Endothelial cell of umbilical vein (primary cell): ENCODE results near the gene GPR34. TPM values are rescaled to one million over a fixed set of nuclear protein-coding genes. Genes with fewer than 3 reads are reported as not detected.

ENCODE experiments used
- BruUV-seq: library from RNA; stranded (reverse); fragments of 400-500 nt; replicated peaks from 2 replicates; lab custom pipeline; 2021; lab: Mats Ljungman, UMichigan
- CTCF ChIA-PET: fragments of 300-600, 350-600 bp; sonication (Branson Sonifier 250); formaldehyde crosslinking; loops from one replicate; lab custom pipeline; 2021; ENCODE audit warnings: antibody characterized with exemption, inconsistent platforms; lab: Charles Lee
- POLR2A ChIA-PET: fragments of 300-600, 350-600 bp; sonication (Branson Sonifier 250); formaldehyde crosslinking; loops from one replicate; lab custom pipeline; 2021; ENCODE audit warnings: antibody characterized with exemption, inconsistent platforms; lab: Charles Lee
- DNase-seq: peaks from one replicate; pipeline ENCODE4 v3.0.0-alpha.2; 2011; ENCODE audit warnings: low read depth, low spot score
- FAIRE-seq: peaks from 2 replicates; lab custom pipeline; 2011; peaks lifted over from hg19 to GRCh38; lab: Jason Lieb, UNC
- H2AFZ ChIP-seq: 2 replicates; pipeline ENCODE4 v1.6.0; 2012; ENCODE audit warnings: low read depth, low read length, control low read depth, inconsistent platforms
- H3K27ac ChIP-seq: 2 replicates; pipeline ENCODE4 v1.5.1; 2011; ENCODE audit warnings: low read depth, mild to moderate bottlenecking, control low read depth, low read length, moderate library complexity; ENCODE audit not compliant: insufficient read depth
- H3K27me3 ChIP-seq, 2 experiments: 2 replicates each; pipeline versions ENCODE4 v1.6.0 to v1.6.1; 2011; ENCODE audit warnings: low read length in 2 of 2, mixed read lengths in 1 of 2; ENCODE audit not compliant: control insufficient read depth in 2 of 2, insufficient read depth in 2 of 2
- H3K36me3 ChIP-seq, 2 experiments: 2 replicates in 1 of 2; 3 replicates in 1 of 2; pipeline ENCODE4 v1.5.1; 2011; ENCODE audit warnings: low read length in 2 of 2, mild to moderate bottlenecking in 1 of 2, moderate library complexity in 1 of 2; ENCODE audit not compliant: control insufficient read depth in 2 of 2, insufficient read depth in 2 of 2; ENCODE audit errors: extremely low read depth in 1 of 2
- H3K4me1 ChIP-seq: 3 replicates; pipeline ENCODE4 v1.5.1; 2011; ENCODE audit warnings: mild to moderate bottlenecking, low read length; ENCODE audit not compliant: control insufficient read depth, insufficient read depth; ENCODE audit errors: extremely low read depth
- H3K4me2 ChIP-seq: 2 replicates; pipeline ENCODE4 v1.6.1; 2011; ENCODE audit warnings: low read length, control low read depth, mixed read lengths; ENCODE audit not compliant: insufficient read depth
- H3K4me3 ChIP-seq, 3 experiments: fragments of 200-600 bp in 1 of 3; sonication (generic), shearing (Covaris generic) in 1 of 3; replicated peaks in 1 of 3; 2 replicates each; pipeline ENCODE4 v1.5.1; 2011 to 2016; ENCODE audit warnings: control low read depth in 3 of 3, low read length in 3 of 3, mild to moderate bottlenecking in 2 of 3, inconsistent platforms in 1 of 3, low read depth in 1 of 3, moderate library complexity in 1 of 3; ENCODE audit not compliant: insufficient read depth in 1 of 3
- H3K79me2 ChIP-seq: 2 replicates; pipeline ENCODE4 v1.6.0; 2012; ENCODE audit warnings: low read length, inconsistent platforms; ENCODE audit not compliant: control insufficient read depth, insufficient read depth
- H3K9ac ChIP-seq: replicated peaks from 2 replicates; pipeline ENCODE3; 2011; ENCODE audit warnings: low read length, control low read depth; ENCODE audit not compliant: insufficient read depth; ENCODE audit errors: extremely low read depth
- H3K9me1 ChIP-seq: replicated peaks from 3 replicates; pipeline ENCODE4 v1.6.0; 2011; ENCODE audit warnings: mild to moderate bottlenecking, low read length; ENCODE audit not compliant: control insufficient read depth, insufficient read depth; ENCODE audit errors: extremely low read depth
- H3K9me3 ChIP-seq: replicated peaks from 2 replicates; pipeline ENCODE4 v1.5.1; 2012; ENCODE audit warnings: low read length, inconsistent platforms; ENCODE audit not compliant: control insufficient read depth, insufficient read depth
- H4K20me1 ChIP-seq: replicated peaks from 2 replicates; pipeline ENCODE3; 2011; ENCODE audit warnings: mild to moderate bottlenecking, low read length; ENCODE audit not compliant: control insufficient read depth, insufficient read depth; ENCODE audit errors: extremely low read depth
- CTCF ChIP-seq, 2 donors: IDR thresholded peaks; 1 replicate in 1 of 2; 2 replicates in 1 of 2; pipeline ENCODE4 v1.5.1; 2011; ENCODE audit warnings: low read length in 2 of 2, mild to moderate bottlenecking in 2 of 2, moderate library complexity in 2 of 2, control low read depth in 1 of 2, inconsistent platforms in 1 of 2, low read depth in 1 of 2; ENCODE audit not compliant: insufficient read depth in 1 of 2; ENCODE audit errors: extremely low read depth in 1 of 2
- EZH2 ChIP-seq: IDR thresholded peaks from 2 replicates; pipeline ENCODE4 v1.6.1; 2012; ENCODE audit warnings: borderline replicate concordance, low read depth, mild to moderate bottlenecking, moderate library complexity, low read length, inconsistent platforms; ENCODE audit not compliant: severe bottlenecking
- FOS ChIP-seq: IDR thresholded peaks from 2 replicates; pipeline ENCODE4 v1.6.1; 2011; ENCODE audit warnings: mild to moderate bottlenecking, low read length, moderate library complexity, borderline replicate concordance; ENCODE audit not compliant: insufficient read depth
- GATA2 ChIP-seq: IDR thresholded peaks from 2 replicates; pipeline ENCODE4 v1.7.0; 2011; ENCODE audit warnings: low read depth, mild to moderate bottlenecking, moderate library complexity, mixed read lengths, low read length; ENCODE audit not compliant: insufficient read length, insufficient read depth
- JUN ChIP-seq: IDR thresholded peaks from 2 replicates; pipeline ENCODE4 v1.6.1; 2011; ENCODE audit warnings: borderline replicate concordance, low read depth; ENCODE audit not compliant: insufficient read length, insufficient read depth
- MAX ChIP-seq: IDR thresholded peaks from 2 replicates; pipeline ENCODE4 v1.6.1; 2011; ENCODE audit not compliant: insufficient read depth, insufficient read length
- MYC ChIP-seq: IDR thresholded peaks from one replicate; pipeline ENCODE4 v1.6.1; 2011; ENCODE audit warnings: mild to moderate bottlenecking, low read depth, low read length
- POLR2A ChIP-seq: IDR thresholded peaks from 2 replicates; pipeline ENCODE4 v1.6.1; 2012; ENCODE audit warnings: low read depth, mild to moderate bottlenecking, control low read depth, low read length
- POLR2AphosphoS5 ChIP-seq: IDR thresholded peaks from 2 replicates; pipeline ENCODE4 v1.6.1; 2012; ENCODE audit warnings: low read depth, mild to moderate bottlenecking, control low read depth, low read length, moderate library complexity; ENCODE audit not compliant: insufficient read depth
- dilution Hi-C: fragments of 300-500 bp; cut with MboI; formaldehyde crosslinking; loops from one replicate; pipeline ENCODE4 v1.15.0; 2019; ENCODE audit warnings: low sequenced_read_pairs; ENCODE audit not compliant: extremely low pct_ligation_motif_present
- intact Hi-C: fragments of 100-400 bp; cut with micrococcal nuclease; formaldehyde crosslinking; loops from one replicate; pipeline ENCODE4 v1.10.0; 2022
- polyA plus RNA-seq, 4 experiments: library from polyadenylated mRNA; depleted of rRNA in 3 of 4; stranded (reverse) in 3 of 4; unstranded in 1 of 4; fragments of >200 nt; gene quantifications; 2 replicates each; pipeline versions ENCODE4 v1.2.1 to v1.2.3, GENCODE V29; 2011 to 2012; ENCODE audit warnings: missing spikeins in 1 of 4
- total RNA-seq: library from RNA; stranded (reverse); gene quantifications from 2 replicates; pipeline ENCODE4 v1.2.3, GENCODE V29; 2021

The GPR34 gene
- total and polyA plus RNA-seq, 2 donors (not counting 3 experiments of a cell fraction or from before 2014, with no cell fraction given): not detected

GRCh38 chrX:41664375-41664901 lies 24.3 kb upstream of the GPR34 start:
- no peaks in the 10 kb centered on the region for H4K20me1 ChIP-seq
- H3K4me2 ChIP-seq: no peak overlapping the region
- no TSS peak for BruUV-seq
- H3K4me1 ChIP-seq: no peaks in the 10 kb centered on the region
- H3K79me2 ChIP-seq: no peaks in the 10 kb centered on the region
- CTCF ChIA-PET: no interaction called here
- no peak overlapping the region for H3K9ac ChIP-seq
- no peak for DNase-seq
- no peaks in the 10 kb centered on the region for H3K27me3 ChIP-seq
- H2AFZ ChIP-seq: no peak overlapping the region
- H3K27ac ChIP-seq: no peak overlapping the region
- dilution Hi-C loops (no loop called here), intact Hi-C loops (no loop called here)
- H3K9me1 ChIP-seq: no peaks in the 10 kb centered on the region
- H3K4me3 ChIP-seq: no peak overlapping the region
- no peaks in the 10 kb centered on the region for H3K9me3 ChIP-seq
- no peaks in the 10 kb centered on the region for H3K36me3 ChIP-seq
- FAIRE-seq: no peak
- POLR2A ChIA-PET: no interaction called here
- TF ChIP-seq POLR2A (no peak), MAX (no peak), EZH2 (no peak), POLR2AphosphoS5 (no peak), GATA2 (no peak), JUN (no peak), FOS (no peak), MYC (no peak), CTCF (IDR thresholded peaks at IDR 0.05; ENCODE audit: extremely low read depth in 1 of 2, insufficient read depth in 1 of 2, low read depth in 1 of 2, low read length in 2 of 2) (no peak)
